KMS-11 (cell line): ENCODE data around the gene UBN1.

Experiments
- H2AFZ ChIP-seq: fragments of 200-600 bp; sonication (generic); 2 replicates; pipeline ENCODE4 v1.6.1; 2016; ENCODE audit warnings: antibody characterized with exemption, mixed run types, low read depth
- H3K27ac ChIP-seq: fragments of 200-600 bp; sonication (generic); 2 replicates; pipeline ENCODE4 v1.6.1; 2016; ENCODE audit warnings: mild to moderate bottlenecking, mixed run types
- H3K27me3 ChIP-seq: fragments of 200-600 bp; sonication (generic); 2 replicates; pipeline ENCODE4 v1.6.1; 2017; ENCODE audit warnings: mild to moderate bottlenecking, low read depth, mixed run types, moderate library complexity; ENCODE audit not compliant: insufficient read depth
- H3K36me3 ChIP-seq: fragments of 200-600 bp; sonication (generic); 2 replicates; pipeline ENCODE4 v1.6.1; 2017; ENCODE audit warnings: mild to moderate bottlenecking, mixed run types; ENCODE audit not compliant: insufficient read depth
- H3K4me1 ChIP-seq: fragments of 200-600 bp; sonication (generic); 2 replicates; pipeline ENCODE4 v1.6.1; 2016; ENCODE audit warnings: mild to moderate bottlenecking, low read depth, mixed run types; ENCODE audit not compliant: poor library complexity, severe bottlenecking
- H3K4me2 ChIP-seq: fragments of 200-600 bp; sonication (generic); 2 replicates; pipeline ENCODE4 v1.7.0; 2016; ENCODE audit warnings: mild to moderate bottlenecking, mixed run types
- H3K4me3 ChIP-seq: fragments of 200-600 bp; sonication (generic); IDR thresholded peaks from 2 replicates; pipeline ENCODE4 v1.6.1; 2017; ENCODE audit warnings: low read depth, low read length, mixed read lengths; ENCODE audit not compliant: insufficient read depth
- H3K79me2 ChIP-seq: fragments of 200-600 bp; sonication (generic); 2 replicates; pipeline ENCODE4 v1.6.1; 2016; ENCODE audit warnings: low read depth, mixed run types; ENCODE audit not compliant: insufficient read depth
- H3K9ac ChIP-seq: fragments of 200-600 bp; sonication (generic); 2 replicates; pipeline ENCODE4 v1.6.1; 2016; ENCODE audit warnings: mild to moderate bottlenecking, mixed run types
- H4K20me1 ChIP-seq: fragments of 200-600 bp; sonication (generic); 2 replicates; pipeline ENCODE4 v1.6.1; 2016; ENCODE audit warnings: mild to moderate bottlenecking, mixed run types; ENCODE audit not compliant: insufficient read depth
- CTCF ChIP-seq: fragments of 200-600 bp; sonication (generic); conservative IDR thresholded peaks from 2 replicates; pipeline ENCODE4 v1.6.1; 2017; ENCODE audit warnings: low read depth, mild to moderate bottlenecking, antibody characterized with exemption, low read length, moderate library complexity, mixed read lengths

Gene UBN1

GRCh38 chr16:4802659-4803287, 44.5 kb upstream of the UBN1 start:
- peaks cover 2% of the 10 kb centered on the region; the same call in 1 of the 2 replicates for H3K36me3 ChIP-seq
- peak overlapping the region; percentile 55 for H2AFZ ChIP-seq
- H3K4me3 ChIP-seq: no peak overlapping the region
- H3K4me2 ChIP-seq: peak overlapping the region; percentile 94
- TF ChIP-seq CTCF: peak; percentile 30; the same call in 1 of the 2 replicates
- H3K27me3 ChIP-seq: no peaks in the 10 kb centered on the region
- H3K79me2 ChIP-seq: no peaks in the 10 kb centered on the region
- 0 out of 2 replicates have a peak overlapping the region, but pooled peaks have one; percentile 33 for H3K9ac ChIP-seq
- peaks cover 13% of the 10 kb centered on the region for H3K4me1 ChIP-seq
- no peaks in the 10 kb centered on the region for H4K20me1 ChIP-seq
- H3K27ac ChIP-seq: peak overlapping the region; percentile 31; the same call in 1 of the 2 replicates

- Histone ChIP-seq H3K4me1 (peaks cover 13% of the 10 kb centered on the region), H3K27me3 (no peaks in the 10 kb centered on the region), H3K9ac (no peak overlapping the region), H3K79me2 (no peaks in the 10 kb centered on the region), H4K20me1 (no peaks in the 10 kb centered on the region), H3K36me3 (peaks cover 8% of the 10 kb centered on the region; the same call in 1 of the 2 replicates), H3K4me3 (no peak overlapping the region), H3K27ac (no peak overlapping the region; the same call in 1 of the 2 replicates), H3K4me2 (peak overlapping the region; percentile 94), H2AFZ (no peak overlapping the region)
- TF ChIP-seq CTCF: no peak
These were observed 43.9 kb upstream of the UBN1 start for GRCh38 chr16:4803401-4803844.

GRCh38 chr16:4803898-4804762, 43.2 kb upstream of the UBN1 start:
- Histone ChIP-seq H3K79me2 (no peaks in the 10 kb centered on the region), H3K4me1 (peaks cover 13% of the 10 kb centered on the region), H3K4me3 (no peak overlapping the region), H3K27me3 (no peaks in the 10 kb centered on the region), H4K20me1 (no peaks in the 10 kb centered on the region), H3K27ac (no peak overlapping the region), H3K4me2 (no peak overlapping the region; the same call in 1 of the 2 replicates), H2AFZ (no peak overlapping the region), H3K9ac (no peak overlapping the region), H3K36me3 (peaks cover 8% of the 10 kb centered on the region; the same call in 1 of the 2 replicates)
- no peak for TF ChIP-seq CTCF

- no peak overlapping the region for H3K9ac ChIP-seq
- H3K36me3 ChIP-seq: peaks cover 8% of the 10 kb centered on the region; the same call in 1 of the 2 replicates
- no peaks in the 10 kb centered on the region for H3K27me3 ChIP-seq
- H3K4me2 ChIP-seq: no peak overlapping the region
- no peak for TF ChIP-seq CTCF
- H3K4me3 ChIP-seq: no peak overlapping the region
- H3K27ac ChIP-seq: no peak overlapping the region
- H4K20me1 ChIP-seq: no peaks in the 10 kb centered on the region
- H2AFZ ChIP-seq: no peak overlapping the region
- no peaks in the 10 kb centered on the region for H3K79me2 ChIP-seq
- peaks cover 13% of the 10 kb centered on the region for H3K4me1 ChIP-seq
These were observed 42.0 kb upstream of the UBN1 start for GRCh38 chr16:4805231-4805630.
